SK-N-SH treated with all-trans-retinoic acid at 6 μM for 48 hours (cell line): ENCODE measurements around the gene SLK.

Source experiments
- ATAC-seq: fragments of 200-7000 bp; cut with Tn5 transposase; 3 replicates; pipeline ENCODE4 v1.9.1; 2020; ENCODE audit warnings: mild to moderate bottlenecking, moderate library complexity
- ARNTL ChIP-seq: fragments of 450-650 bp; formaldehyde crosslinking; IDR thresholded peaks from 2 replicates; pipeline ENCODE4 v1.5.0; 2020; ENCODE audit warnings: low read depth, mild to moderate bottlenecking, moderate library complexity, borderline replicate concordance
- BACH2 ChIP-seq: fragments of 250-450 bp; sonication (Bioruptor Pico); IDR thresholded peaks from 2 replicates; pipeline ENCODE4 v1.9.0; 2021; ENCODE audit warnings: mild to moderate bottlenecking, borderline replicate concordance
- CSDC2 ChIP-seq: fragments of 250-450 bp; sonication (Bioruptor Pico); IDR thresholded peaks from 2 replicates; pipeline ENCODE4 v1.5.0; 2020; ENCODE audit warnings: mild to moderate bottlenecking, moderate library complexity
- GLIS3 ChIP-seq: fragments of 250-450 bp; sonication (Bioruptor Pico); IDR thresholded peaks from 2 replicates; pipeline ENCODE4 v1.5.0; 2020; ENCODE audit warnings: mild to moderate bottlenecking, moderate library complexity
- OSR1 ChIP-seq: fragments of 250-450 bp; sonication (Bioruptor Pico); IDR thresholded peaks from 2 replicates; pipeline ENCODE4 v1.8.0; 2022; ENCODE audit warnings: moderate library complexity, mild to moderate bottlenecking, inconsistent platforms
- PPARA ChIP-seq: fragments of 250-450 bp; sonication (Bioruptor Pico); IDR thresholded peaks from 2 replicates; pipeline ENCODE4 v1.5.0; 2020; ENCODE audit warnings: mild to moderate bottlenecking, borderline replicate concordance
- ZC3H10 ChIP-seq: fragments of 250-450 bp; sonication (Bioruptor Pico); IDR thresholded peaks from 2 replicates; pipeline ENCODE4 v1.5.1; 2021; ENCODE audit warnings: mild to moderate bottlenecking, moderate library complexity
- ZFP3 ChIP-seq: fragments of 250-450 bp; sonication (Bioruptor Pico); IDR thresholded peaks from 2 replicates; pipeline ENCODE4 v1.5.0; 2020; ENCODE audit warnings: mild to moderate bottlenecking, moderate library complexity
- ZNF565 ChIP-seq: fragments of 450-650 bp; formaldehyde crosslinking; conservative IDR thresholded peaks from 2 replicates; pipeline ENCODE4 v1.5.0; 2020; ENCODE audit warnings: low read depth, mild to moderate bottlenecking, moderate library complexity
- ZNF70 ChIP-seq: fragments of 450-650 bp; formaldehyde crosslinking; IDR thresholded peaks from 2 replicates; pipeline ENCODE4 v1.5.0; 2020; ENCODE audit warnings: mild to moderate bottlenecking, moderate library complexity
- TF ChIP-seq, protein P1 (sequence below): fragments of 250-450 bp; sonication (Bioruptor Pico); IDR thresholded peaks from 2 replicates; pipeline ENCODE4 v1.5.0; 2020; ENCODE audit warnings: mild to moderate bottlenecking, moderate library complexity
- TF ChIP-seq, protein P2 (sequence below): fragments of 250-450 bp; sonication (Bioruptor Pico); IDR thresholded peaks from 2 replicates; pipeline ENCODE4 v1.8.0; 2021; ENCODE audit warnings: low read depth, mild to moderate bottlenecking, moderate library complexity, borderline replicate concordance
- TF ChIP-seq, protein P3 (sequence below): fragments of 250-450 bp; sonication (Bioruptor Pico); IDR thresholded peaks from 2 replicates; pipeline ENCODE4 v1.5.1; 2020; ENCODE audit warnings: low read depth, mild to moderate bottlenecking, moderate library complexity

SLK gene

DNA sequence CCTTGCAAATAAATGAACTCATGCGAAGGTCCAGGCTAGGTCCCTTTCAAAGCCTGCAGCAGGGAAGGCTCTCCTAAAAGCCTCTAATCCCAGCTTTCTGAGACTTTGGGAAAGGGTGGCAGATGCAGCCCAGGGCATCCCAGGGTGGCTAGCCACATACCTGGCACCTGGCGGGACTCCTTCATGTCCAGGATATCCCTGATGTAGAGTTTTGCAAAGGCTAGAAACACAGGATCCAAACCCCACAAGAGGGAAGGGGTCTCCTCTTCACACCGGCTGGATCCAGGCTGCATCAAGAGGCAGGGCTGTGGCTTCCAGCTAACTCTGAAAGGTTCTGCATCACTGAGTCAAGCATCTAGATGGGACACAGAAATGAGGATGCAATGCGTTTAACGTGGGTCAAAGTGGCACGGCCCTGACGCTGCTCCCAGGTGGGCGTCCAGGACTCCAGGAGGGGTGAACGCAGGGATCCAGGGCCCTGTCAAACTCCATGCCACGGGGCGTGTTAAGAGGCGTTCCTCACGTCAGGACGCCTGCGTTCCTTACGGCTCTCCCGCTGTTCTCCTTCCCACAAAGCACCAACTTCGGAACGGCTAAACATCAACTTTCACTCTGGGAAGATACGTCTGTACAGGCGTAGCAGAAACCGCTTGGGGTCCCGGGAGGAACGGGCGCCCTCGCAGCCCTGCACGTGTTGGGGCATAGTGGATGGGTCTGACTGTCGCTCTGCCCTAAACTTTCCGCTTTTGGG is 49.5 kb upstream of the SLK start:
- TF ChIP-seq, protein P1, sequence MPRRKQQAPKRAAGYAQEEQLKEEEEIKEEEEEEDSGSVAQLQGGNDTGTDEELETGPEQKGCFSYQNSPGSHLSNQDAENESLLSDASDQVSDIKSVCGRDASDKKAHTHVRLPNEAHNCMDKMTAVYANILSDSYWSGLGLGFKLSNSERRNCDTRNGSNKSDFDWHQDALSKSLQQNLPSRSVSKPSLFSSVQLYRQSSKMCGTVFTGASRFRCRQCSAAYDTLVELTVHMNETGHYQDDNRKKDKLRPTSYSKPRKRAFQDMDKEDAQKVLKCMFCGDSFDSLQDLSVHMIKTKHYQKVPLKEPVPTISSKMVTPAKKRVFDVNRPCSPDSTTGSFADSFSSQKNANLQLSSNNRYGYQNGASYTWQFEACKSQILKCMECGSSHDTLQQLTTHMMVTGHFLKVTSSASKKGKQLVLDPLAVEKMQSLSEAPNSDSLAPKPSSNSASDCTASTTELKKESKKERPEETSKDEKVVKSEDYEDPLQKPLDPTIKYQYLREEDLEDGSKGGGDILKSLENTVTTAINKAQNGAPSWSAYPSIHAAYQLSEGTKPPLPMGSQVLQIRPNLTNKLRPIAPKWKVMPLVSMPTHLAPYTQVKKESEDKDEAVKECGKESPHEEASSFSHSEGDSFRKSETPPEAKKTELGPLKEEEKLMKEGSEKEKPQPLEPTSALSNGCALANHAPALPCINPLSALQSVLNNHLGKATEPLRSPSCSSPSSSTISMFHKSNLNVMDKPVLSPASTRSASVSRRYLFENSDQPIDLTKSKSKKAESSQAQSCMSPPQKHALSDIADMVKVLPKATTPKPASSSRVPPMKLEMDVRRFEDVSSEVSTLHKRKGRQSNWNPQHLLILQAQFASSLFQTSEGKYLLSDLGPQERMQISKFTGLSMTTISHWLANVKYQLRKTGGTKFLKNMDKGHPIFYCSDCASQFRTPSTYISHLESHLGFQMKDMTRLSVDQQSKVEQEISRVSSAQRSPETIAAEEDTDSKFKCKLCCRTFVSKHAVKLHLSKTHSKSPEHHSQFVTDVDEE, result no peak
- TF ChIP-seq ZNF565 (CRISPR knock-in tag) (no peak), CSDC2 (CRISPR knock-in tag) (no peak), ZFP3 (CRISPR knock-in tag) (no peak)
- TF ChIP-seq, protein P2, sequence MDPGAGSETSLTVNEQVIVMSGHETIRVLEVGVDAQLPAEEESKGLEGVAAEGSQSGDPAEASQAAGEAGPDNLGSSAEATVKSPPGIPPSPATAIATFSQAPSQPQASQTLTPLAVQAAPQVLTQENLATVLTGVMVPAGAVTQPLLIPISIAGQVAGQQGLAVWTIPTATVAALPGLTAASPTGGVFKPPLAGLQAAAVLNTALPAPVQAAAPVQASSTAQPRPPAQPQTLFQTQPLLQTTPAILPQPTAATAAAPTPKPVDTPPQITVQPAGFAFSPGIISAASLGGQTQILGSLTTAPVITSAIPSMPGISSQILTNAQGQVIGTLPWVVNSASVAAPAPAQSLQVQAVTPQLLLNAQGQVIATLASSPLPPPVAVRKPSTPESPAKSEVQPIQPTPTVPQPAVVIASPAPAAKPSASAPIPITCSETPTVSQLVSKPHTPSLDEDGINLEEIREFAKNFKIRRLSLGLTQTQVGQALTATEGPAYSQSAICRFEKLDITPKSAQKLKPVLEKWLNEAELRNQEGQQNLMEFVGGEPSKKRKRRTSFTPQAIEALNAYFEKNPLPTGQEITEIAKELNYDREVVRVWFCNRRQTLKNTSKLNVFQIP (CRISPR knock-in tag), result no peak
- peak; percentile 71 for ATAC-seq

DNA sequence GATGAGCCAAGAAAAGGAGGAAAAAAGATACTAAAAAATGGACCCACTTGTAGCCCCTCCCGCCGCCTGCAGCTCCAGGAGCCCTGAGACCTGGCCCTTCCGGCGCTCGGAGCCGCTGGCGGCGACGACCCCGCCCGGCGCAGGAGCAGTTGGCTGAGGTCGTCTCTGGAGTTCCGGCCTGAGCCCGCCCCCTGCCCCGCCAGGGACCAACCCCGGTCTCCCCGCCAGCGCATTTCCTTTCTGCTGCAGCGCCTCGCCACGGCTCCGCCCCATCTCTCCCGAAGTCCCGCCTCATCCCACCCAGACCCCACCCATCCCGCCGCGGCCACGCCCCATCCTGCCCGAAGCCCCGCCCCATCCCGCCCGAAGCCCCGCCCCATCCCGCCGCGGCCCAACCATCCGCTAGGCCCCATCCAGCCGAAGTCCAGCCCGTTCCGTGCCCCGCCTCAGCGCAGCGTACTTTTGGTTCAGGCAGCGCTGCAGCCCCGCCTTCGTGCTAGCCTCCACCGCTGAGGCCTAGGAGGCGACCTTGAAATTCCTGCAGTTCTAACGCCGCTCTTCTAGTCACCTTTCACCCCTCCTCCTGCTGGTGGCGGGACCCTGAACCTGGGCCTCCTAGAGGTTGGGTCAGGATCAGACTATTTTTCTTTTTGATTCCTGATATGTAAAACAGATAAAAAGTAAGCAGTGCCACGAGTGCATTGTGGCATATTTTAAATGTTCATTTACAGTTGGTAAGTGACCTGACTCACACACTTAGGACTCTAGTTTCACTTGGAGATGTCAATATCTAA is 48.7 kb upstream of the SLK start, which contains the start of gene STN1:
STN1 (minus strand) TSS at position 132 of the 794 bp plus-strand sequence. CDS start 590 bp downstream, outside the sequence.
- ATAC-seq, result peak; percentile 98
- TF ChIP-seq ZFP3 (CRISPR knock-in tag), result peak; percentile 40; the same call in 1 of the 2 replicates
- TF ChIP-seq, protein P3, sequence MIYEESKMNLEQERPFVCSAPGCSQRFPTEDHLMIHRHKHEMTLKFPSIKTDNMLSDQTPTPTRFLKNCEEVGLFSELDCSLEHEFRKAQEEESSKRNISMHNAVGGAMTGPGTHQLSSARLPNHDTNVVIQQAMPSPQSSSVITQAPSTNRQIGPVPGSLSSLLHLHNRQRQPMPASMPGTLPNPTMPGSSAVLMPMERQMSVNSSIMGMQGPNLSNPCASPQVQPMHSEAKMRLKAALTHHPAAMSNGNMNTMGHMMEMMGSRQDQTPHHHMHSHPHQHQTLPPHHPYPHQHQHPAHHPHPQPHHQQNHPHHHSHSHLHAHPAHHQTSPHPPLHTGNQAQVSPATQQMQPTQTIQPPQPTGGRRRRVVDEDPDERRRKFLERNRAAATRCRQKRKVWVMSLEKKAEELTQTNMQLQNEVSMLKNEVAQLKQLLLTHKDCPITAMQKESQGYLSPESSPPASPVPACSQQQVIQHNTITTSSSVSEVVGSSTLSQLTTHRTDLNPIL, result no peak

DNA sequence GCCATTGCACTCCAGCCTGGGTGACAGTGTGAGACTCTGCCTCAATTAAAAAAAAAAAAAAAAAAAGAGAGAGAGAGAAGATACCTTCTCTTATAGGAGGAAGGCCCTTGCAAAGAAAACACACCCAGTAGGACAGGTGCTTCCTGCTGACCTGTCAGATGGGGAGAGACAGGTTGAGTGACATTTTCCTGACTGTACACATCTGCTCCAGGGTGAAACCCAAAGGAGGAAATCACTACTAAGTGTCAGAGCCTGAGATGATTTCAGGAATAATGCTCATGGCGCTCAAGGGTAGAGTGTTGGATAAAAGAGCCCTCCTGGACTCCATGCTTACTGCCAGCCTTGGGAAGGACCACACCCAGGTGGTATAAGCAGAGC is 47.3 kb upstream of the SLK start:
- TF ChIP-seq BACH2 (no peak), OSR1 (CRISPR knock-in tag) (no peak), PPARA (no peak)
- TF ChIP-seq, protein P1, result no peak
- TF ChIP-seq, protein P3, result no peak

DNA sequence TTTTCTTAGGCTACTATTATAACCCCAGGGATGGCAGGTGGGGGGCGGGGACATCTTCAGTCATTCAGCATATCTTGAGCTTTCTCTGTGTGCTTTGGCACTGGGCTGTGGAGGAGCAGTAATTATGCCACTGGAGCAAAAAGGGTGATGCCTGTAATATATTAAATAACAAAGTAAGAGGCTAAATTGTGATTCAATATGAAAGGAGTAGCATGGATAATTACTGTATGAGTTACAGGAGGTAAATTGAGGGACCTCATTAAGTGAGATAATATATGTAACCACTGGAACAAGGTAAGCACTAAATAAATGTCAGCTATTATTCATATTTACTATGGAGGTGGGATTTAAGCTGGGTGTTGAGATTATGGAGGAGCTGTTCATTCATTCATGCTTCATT is 45.7 kb upstream of the SLK start:
- TF ChIP-seq OSR1 (CRISPR knock-in tag), result no peak
- no peak for TF ChIP-seq ARNTL
- TF ChIP-seq, protein P2 (CRISPR knock-in tag), result no peak
- no peak for TF ChIP-seq PPARA
- TF ChIP-seq, protein P3, result no peak
- TF ChIP-seq ZNF70 (CRISPR knock-in tag), result no peak
- no peak for TF ChIP-seq GLIS3 (CRISPR knock-in tag)
- TF ChIP-seq ZC3H10, result no peak

More for the DNA sequence above, 47.3 kb upstream of the SLK start:
- ATAC-seq, result no peak

More for the DNA sequence above, 45.7 kb upstream of the SLK start:
- no peak for ATAC-seq
